GM12878 (cell line): Measurements from ENCODE around the gene MFGE8. TPM values are rescaled to one million over a fixed set of nuclear protein-coding genes. Genes with fewer than 3 reads are reported as not detected.

Source experiments
- ATAC-seq: fragments of 200-7000 bp; cut with Tn5 transposase; 3 replicates; pipeline ENCODE4 v1.9.1; 2020; ENCODE audit warnings: mild to moderate bottlenecking, moderate library complexity
- BruUV-seq: library from RNA; stranded (reverse); fragments of 400-500 nt; replicated peaks from 2 replicates; lab custom pipeline; 2021; lab: Mats Ljungman, UMichigan
- CTCF ChIA-PET: fragments of 300-600 bp; sonication (Branson Sonifier 250); formaldehyde crosslinking; extraction: SDS; loops from one replicate; lab custom pipeline; 2021; ENCODE audit warnings: inconsistent platforms; lab: Yijun Ruan, JAX
- POLR2A ChIA-PET: fragments of 350-600 bp; formaldehyde crosslinking; extraction: SDS; loops from one replicate; lab custom pipeline; 2021; ENCODE audit warnings: inconsistent platforms; lab: Charles Lee
- RAD21 ChIA-PET: fragments of 300-600 bp; sonication (Branson Sonifier 250); formaldehyde crosslinking; loops from one replicate; lab custom pipeline; 2023; ENCODE audit warnings: antibody characterized with exemption; ENCODE audit not compliant: unreplicated experiment; lab: Charles Lee
- SMC1A ChIA-PET: fragments of 300-600 bp; sonication (Branson Sonifier 250); formaldehyde crosslinking; loops from one replicate; lab custom pipeline; 2023; ENCODE audit not compliant: unreplicated experiment, uncharacterized antibody; lab: Charles Lee
- DNase-seq: peaks from one replicate; pipeline ENCODE4 v3.0.0-alpha.2; 2011; ENCODE audit warnings: low read depth, low spot score
- FAIRE-seq: peaks from 3 replicates; lab custom pipeline; 2011; peaks lifted over from hg19 to GRCh38; lab: Jason Lieb, UNC
- H2AFZ ChIP-seq: 2 replicates; pipeline ENCODE4 v1.6.0; 2011; ENCODE audit warnings: low read depth, low read length, control low read depth; ENCODE audit not compliant: control insufficient read depth
- H3K27ac ChIP-seq: 2 replicates; pipeline ENCODE4 v1.5.1; 2011; ENCODE audit warnings: control low read depth; ENCODE audit not compliant: control insufficient read depth, insufficient read depth
- H3K27me3 ChIP-seq, 2 experiments: replicated peaks in 1 of 2; 2 replicates each; pipeline versions ENCODE4 v1.6.0 to v1.6.1; 2011; ENCODE audit warnings: low read length in 1 of 2; ENCODE audit not compliant: control insufficient read depth in 2 of 2, insufficient read depth in 2 of 2
- H3K36me3 ChIP-seq, 2 experiments: 2 replicates each; pipeline ENCODE4 v1.5.1; 2011; ENCODE audit warnings: low read length in 1 of 2; ENCODE audit not compliant: control insufficient read depth in 2 of 2, insufficient read depth in 2 of 2
- H3K4me1 ChIP-seq: 2 replicates; pipeline ENCODE4 v1.6.1; 2011; ENCODE audit warnings: mild to moderate bottlenecking, low read length, moderate library complexity, mixed read lengths; ENCODE audit not compliant: control insufficient read depth, insufficient read depth
- H3K4me2 ChIP-seq: 2 replicates; pipeline ENCODE4 v1.6.0; 2011; ENCODE audit warnings: control low read depth; ENCODE audit not compliant: control insufficient read depth, insufficient read depth
- H3K4me3 ChIP-seq: fragments of 200-600 bp; sonication (generic); 2 replicates; pipeline ENCODE4 v1.5.1; 2016
- H3K79me2 ChIP-seq: 2 replicates; pipeline ENCODE4 v1.6.0; 2011; ENCODE audit warnings: low read length; ENCODE audit not compliant: control insufficient read depth, insufficient read depth
- H3K9ac ChIP-seq: 2 replicates; pipeline ENCODE4 v1.8.0; 2011; ENCODE audit warnings: low read length, control low read depth, mixed read lengths; ENCODE audit not compliant: control insufficient read depth, insufficient read depth
- H3K9me3 ChIP-seq: replicated peaks from 3 replicates; pipeline ENCODE4 v1.5.1; 2011; ENCODE audit warnings: mild to moderate bottlenecking, low read length; ENCODE audit not compliant: control insufficient read depth, insufficient read depth
- H4K20me1 ChIP-seq: 2 replicates; pipeline ENCODE4 v1.6.0; 2011; ENCODE audit not compliant: control insufficient read depth, insufficient read depth
- BCL11A ChIP-seq: IDR thresholded peaks from 2 replicates; pipeline ENCODE4 v1.6.1; 2011; ENCODE audit warnings: low read depth, low read length
- CEBPZ ChIP-seq: fragments of 150-350 bp; IDR thresholded peaks from 2 replicates; pipeline ENCODE4 v1.6.1; 2016; ENCODE audit warnings: low read depth, low read length
- WGBS: methylation state at CpG from one replicate; pipeline ENCODE4 v1.1.6; 2016; ENCODE audit warnings: low lambda C conversion rate; ENCODE audit not compliant: insufficient replicate concordance, insufficient coverage; ENCODE audit errors: missing lambda C conversion rate; 5-methylcytosine and 5-hydroxymethylcytosine counted together
- in situ Hi-C: fragments of 300-500 bp; cut with MboI; formaldehyde crosslinking; loops from 9 replicates; pipeline ENCODE4 v1.14.3; 2018; ENCODE audit warnings: mixed read lengths
- intact Hi-C: fragments of 100-400 bp; cut with micrococcal nuclease; formaldehyde crosslinking; loops from one replicate; pipeline ENCODE4 v1.14.2; 2022; ENCODE audit not compliant: unreplicated experiment
- polyA plus RNA-seq, 11 experiments: library from polyadenylated mRNA; depleted of rRNA in 4 of 11; unstranded in 6 of 11; stranded (reverse) in 5 of 11; fragments of >200 nt; fragmentation: Nextera tagmentation in 4 of 11; fragmentation: Illumina TruSeq in 1 of 11; extraction: Ambion mirVana in 4 of 11; extraction: Trizol in 1 of 11; gene quantifications; 1 replicate in 1 of 11; 2 replicates in 10 of 11; pipeline versions ENCODE4 v1.2.1 to v1.2.3, GENCODE V29; 2011 to 2016; ENCODE audit warnings: inconsistent platforms in 2 of 11, missing spikeins in 2 of 11, low read depth in 1 of 11
- total RNA-seq, 4 experiments: library from RNA; depleted of rRNA in 3 of 4; stranded (reverse); fragments of >200 nt in 3 of 4; fragmentation: Illumina TruSeq in 1 of 4; extraction: Trizol in 1 of 4; gene quantifications; 2 replicates each; pipeline versions ENCODE4 v1.2.1 to v1.2.3, GENCODE V29; 2013 to 2021

The MFGE8 gene
- total and polyA plus RNA-seq, 10 of the 15 experiments (the other 5 are each of a cell fraction or from before 2014, with no cell fraction given) = 0.81 to 5.9 (median 1.0) TPM; not detected in 2

DNA sequence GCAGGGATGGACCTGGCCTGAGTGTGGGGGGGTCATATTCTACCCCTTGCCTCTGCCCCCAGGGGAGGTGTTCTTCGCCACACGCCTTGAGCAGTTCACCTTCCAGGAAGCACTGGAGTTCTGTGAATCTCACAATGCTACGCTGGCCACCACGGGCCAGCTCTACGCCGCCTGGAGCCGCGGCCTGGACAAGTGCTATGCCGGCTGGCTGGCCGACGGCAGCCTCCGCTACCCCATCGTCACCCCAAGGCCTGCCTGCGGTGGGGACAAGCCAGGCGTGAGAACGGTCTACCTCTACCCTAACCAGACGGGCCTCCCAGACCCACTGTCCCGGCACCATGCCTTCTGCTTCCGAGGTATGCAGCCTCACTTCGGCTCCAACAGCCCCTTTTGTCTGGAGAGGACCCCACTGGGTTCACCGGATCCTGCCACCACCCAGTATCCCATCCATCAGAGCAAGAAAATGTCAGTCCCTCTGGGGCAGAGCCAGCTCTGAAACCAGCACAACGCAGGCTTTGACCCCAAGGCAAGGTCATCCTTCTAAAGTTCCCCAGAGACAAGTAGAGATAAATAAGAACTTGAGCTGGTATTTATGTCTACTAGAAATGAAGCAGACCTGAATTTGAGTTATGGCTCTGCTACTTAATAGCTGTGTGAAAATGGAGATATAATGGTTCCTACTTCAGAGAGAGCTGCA, 63.7 kb downstream of the MFGE8 start:
- Histone ChIP-seq H3K27me3 (no peaks in the 10 kb centered on the region; a peak in 1 of 4 replicates), H3K4me1 (no peaks in the 10 kb centered on the region), H4K20me1 (no peaks in the 10 kb centered on the region), H3K36me3 (no peaks in the 10 kb centered on the region), H3K9ac (no peak overlapping the region), H3K9me3 (no peaks in the 10 kb centered on the region; the same call in 2 of the 3 replicates), H2AFZ (no peak overlapping the region), H3K27ac (no peak overlapping the region), H3K4me3 (no peak overlapping the region), H3K4me2 (no peak overlapping the region), H3K79me2 (no peaks in the 10 kb centered on the region)
- ATAC-seq = no peak
- POLR2A ChIA-PET = no interaction called here
- in situ Hi-C loops = no loop called here
- FAIRE-seq = no peak
- RAD21 ChIA-PET = no interaction called here
- TF ChIP-seq CEBPZ = no peak
- no peak for TF ChIP-seq BCL11A
- no TSS peak for BruUV-seq
- SMC1A ChIA-PET = interaction anchor here (0.8 kb wide), 1 partner anchor 15 kb away, joined by 3 read pairs; no protein-coding TSS in a partner anchor
- intact Hi-C loops = no loop called here
- CTCF ChIA-PET = no interaction called here
- WGBS = 58% methylated on average over 22 of the region's 22 CpGs
- no peak for DNase-seq

Other genes starting within 250 kb of the MFGE8 start
- gene ACAN, start 109.9 kb downstream of the MFGE8 start, total RNA-seq (2014; rRNA removed) = not detected in 2 replicates
- gene ACAN, start 109.9 kb downstream of the MFGE8 start, total RNA-seq (2014; rRNA removed; fragmentation: Illumina TruSeq; extraction: Trizol) = not detected in 2 replicates
- gene ACAN, start 109.9 kb downstream of the MFGE8 start, total RNA-seq (2021) = not detected in 2 replicates
- gene ACAN, start 109.9 kb downstream of the MFGE8 start, polyA plus RNA-seq (2011; rRNA removed) = not detected in 2 replicates
- not detected in 2 replicates for gene ACAN, start 109.9 kb downstream of the MFGE8 start, polyA plus RNA-seq (2014; fragmentation: Illumina TruSeq; extraction: Trizol)
- gene ACAN, start 109.9 kb downstream of the MFGE8 start, polyA plus RNA-seq (2014; fragmentation: Nextera tagmentation; extraction: Ambion mirVana) = not detected
- gene ACAN, start 109.9 kb downstream of the MFGE8 start, polyA plus RNA-seq (2014; rRNA removed) = not detected in 2 replicates
- not detected for gene ACAN, start 109.9 kb downstream of the MFGE8 start, polyA plus RNA-seq (2016; fragmentation: Nextera tagmentation; extraction: Ambion mirVana)
- gene HAPLN3, start 17.8 kb downstream of the MFGE8 start, total RNA-seq (2014; rRNA removed) = 3.7 and 6.0 TPM in 2 replicates
- 0.64 and 0.98 TPM in 2 replicates for gene HAPLN3, start 17.8 kb downstream of the MFGE8 start, total RNA-seq (2014; rRNA removed; fragmentation: Illumina TruSeq; extraction: Trizol)
- 2.9 and 3.1 TPM in 2 replicates for gene HAPLN3, start 17.8 kb downstream of the MFGE8 start, total RNA-seq (2021)
- 4.2 and 5.0 TPM in 2 replicates for gene HAPLN3, start 17.8 kb downstream of the MFGE8 start, polyA plus RNA-seq (2011; rRNA removed)
- gene HAPLN3, start 17.8 kb downstream of the MFGE8 start, polyA plus RNA-seq (2014; fragmentation: Illumina TruSeq; extraction: Trizol) = 0.53 TPM in 1 of 2 replicates, not detected in the other
- gene HAPLN3, start 17.8 kb downstream of the MFGE8 start, polyA plus RNA-seq (2014; fragmentation: Nextera tagmentation; extraction: Ambion mirVana) = under 1 TPM in 1 of 2 experiments, not detected in 1; 0.20 TPM
- 2.6 and 3.2 TPM in 2 replicates for gene HAPLN3, start 17.8 kb downstream of the MFGE8 start, polyA plus RNA-seq (2014; rRNA removed)
- gene HAPLN3, start 17.8 kb downstream of the MFGE8 start, polyA plus RNA-seq (2016; fragmentation: Nextera tagmentation; extraction: Ambion mirVana) = 1 to 10 TPM; 1.1 to 1.4 TPM
- 19.6 and 19.7 TPM in 2 replicates for gene ABHD2, start 175.1 kb upstream of the MFGE8 start, total RNA-seq (2014; rRNA removed)
- 15.8 and 19.8 TPM in 2 replicates for gene ABHD2, start 175.1 kb upstream of the MFGE8 start, total RNA-seq (2014; rRNA removed; fragmentation: Illumina TruSeq; extraction: Trizol)
- gene ABHD2, start 175.1 kb upstream of the MFGE8 start, total RNA-seq (2021) = 33.6 and 38.7 TPM in 2 replicates
- gene ABHD2, start 175.1 kb upstream of the MFGE8 start, polyA plus RNA-seq (2011; rRNA removed) = 22.4 and 30.1 TPM in 2 replicates
- 21.4 and 23.3 TPM in 2 replicates for gene ABHD2, start 175.1 kb upstream of the MFGE8 start, polyA plus RNA-seq (2014; fragmentation: Illumina TruSeq; extraction: Trizol)
- gene ABHD2, start 175.1 kb upstream of the MFGE8 start, polyA plus RNA-seq (2014; fragmentation: Nextera tagmentation; extraction: Ambion mirVana) = 1 to 10 TPM; 1.2 to 4.7 TPM
- 15.0 and 19.3 TPM in 2 replicates for gene ABHD2, start 175.1 kb upstream of the MFGE8 start, polyA plus RNA-seq (2014; rRNA removed)
- 10 to 100 TPM; 21.0 to 21.2 TPM for gene ABHD2, start 175.1 kb upstream of the MFGE8 start, polyA plus RNA-seq (2016; fragmentation: Nextera tagmentation; extraction: Ambion mirVana)